Stimulated activated CD4-positive, alpha-beta T cell treated with anti-CD3 and anti-CD28 coated beads, Interleukin-4, amount 100 ng/mL, for 4 hours (primary cell): ENCODE data around the gene CAPZB.

Source experiments
- DNase-seq, 2 experiments: peaks; one replicate each; pipeline ENCODE4 v3.0.0-alpha.2; 2020

The CAPZB gene

GRCh38 chr1:19342894-19343616 lies 142.3 kb downstream of the CAPZB start:
- no peak for DNase-seq

GRCh38 chr1:19342062-19342750 lies 143.1 kb downstream of the CAPZB start:
- DNase-seq = no peak

GRCh38 chr1:19341201-19342061 lies 143.9 kb downstream of the CAPZB start:
- DNase-seq = peak; percentile 69 to 76

- no peak for DNase-seq
Measured at GRCh38 chr1:19340387-19340937, 144.9 kb downstream of the CAPZB start.

GRCh38 chr1:19339214-19339861 lies 146.0 kb downstream of the CAPZB start:
- DNase-seq = no peak

- DNase-seq = no peak
Measured at GRCh38 chr1:19338323-19338762, 147.0 kb downstream of the CAPZB start.

GRCh38 chr1:19337289-19337688 lies 148.1 kb downstream of the CAPZB start:
- no peak for DNase-seq

- DNase-seq = peak; percentile 14 to 42
Measured at GRCh38 chr1:19336543-19336942, 148.8 kb downstream of the CAPZB start.

- no peak for DNase-seq
Measured at GRCh38 chr1:19333587-19334354, 151.6 kb downstream of the CAPZB start.

- DNase-seq = no peak
Measured at GRCh38 chr1:19332832-19333231, 152.5 kb downstream of the CAPZB start.

- DNase-seq = no peak
Measured at GRCh38 chr1:19331262-19331878, 154.0 kb downstream of the CAPZB start.

GRCh38 chr1:19330449-19331135 lies 154.7 kb downstream of the CAPZB start:
- DNase-seq = no peak

GRCh38 chr1:19329611-19330010 lies 155.7 kb downstream of the CAPZB start:
- DNase-seq = no peak

- no peak for DNase-seq
Measured at GRCh38 chr1:19329188-19329587, 156.2 kb downstream of the CAPZB start.

GRCh38 chr1:19328486-19328885 lies 156.9 kb downstream of the CAPZB start:
- no peak for DNase-seq

GRCh38 chr1:19327736-19328135 lies 157.6 kb downstream of the CAPZB start:
- no peak for DNase-seq

- no peak for DNase-seq
Measured at GRCh38 chr1:19327301-19327700, 158.0 kb downstream of the CAPZB start.

GRCh38 chr1:19326748-19327065 lies 158.6 kb downstream of the CAPZB start:
- DNase-seq = no peak

GRCh38 chr1:19325958-19326747 lies 159.2 kb downstream of the CAPZB start:
- DNase-seq = no peak

GRCh38 chr1:19325368-19325957 lies 159.9 kb downstream of the CAPZB start:
- DNase-seq = no peak
